Stimulated activated CD8-positive, alpha-beta memory T cell treated with anti-CD3 and anti-CD28 coated beads, Interleukin-15, amount 100 ng/mL, for 24 hours (primary cell): ENCODE results near the gene CSF2RB.

Source experiments
- DNase-seq: peaks from one replicate; pipeline ENCODE4 v3.0.0-alpha.2; 2020; ENCODE audit warnings: low read depth

The CSF2RB gene

GRCh38 chr22:36921309-36922104 is 8.1 kb downstream of the CSF2RB start:
- no peak for DNase-seq

GRCh38 chr22:36922105-36922608 is 8.7 kb downstream of the CSF2RB start:
- DNase-seq = no peak

GRCh38 chr22:36922711-36923110 is 9.3 kb downstream of the CSF2RB start:
- DNase-seq = no peak

GRCh38 chr22:36923131-36923788 is 9.8 kb downstream of the CSF2RB start:
- no peak for DNase-seq

GRCh38 chr22:36924151-36924698 is 10.8 kb downstream of the CSF2RB start:
- DNase-seq = no peak

GRCh38 chr22:36925388-36926290 is 12.2 kb downstream of the CSF2RB start:
- DNase-seq = no peak

GRCh38 chr22:36926309-36926708 is 12.9 kb downstream of the CSF2RB start:
- no peak for DNase-seq

GRCh38 chr22:36926721-36927435 is 13.4 kb downstream of the CSF2RB start:
- DNase-seq = no peak

- DNase-seq = no peak
Measured at GRCh38 chr22:36927671-36928070, 14.2 kb downstream of the CSF2RB start.

- DNase-seq = no peak
Measured at GRCh38 chr22:36928196-36928595, 14.8 kb downstream of the CSF2RB start.

GRCh38 chr22:36928786-36929535 is 15.5 kb downstream of the CSF2RB start:
- no peak for DNase-seq

GRCh38 chr22:36929621-36930020 is 16.2 kb downstream of the CSF2RB start:
- no peak for DNase-seq

GRCh38 chr22:36930041-36930935 is 16.9 kb downstream of the CSF2RB start:
- DNase-seq = no peak

GRCh38 chr22:36931446-36931845 is 18.0 kb downstream of the CSF2RB start:
- no peak for DNase-seq

GRCh38 chr22:36933629-36934417 is 20.4 kb downstream of the CSF2RB start:
- DNase-seq = no peak

- no peak for DNase-seq
Measured at GRCh38 chr22:36934418-36935312, 21.2 kb downstream of the CSF2RB start.

GRCh38 chr22:36935313-36935610 is 21.8 kb downstream of the CSF2RB start:
- no peak for DNase-seq

- DNase-seq = no peak
Measured at GRCh38 chr22:36935694-36936093, 22.3 kb downstream of the CSF2RB start.
